HG03045 (cell line): ENCODE results near the gene CSMD2.
"Not testable (repeated sequence)": the region's sequence is repeated elsewhere in the genome, so short reads cannot be mapped to it uniquely, and the experiment has no call there.

ENCODE experiments used
- ATAC-seq: cut with Tn5 transposase; IDR thresholded peaks from one replicate; pipeline ENCODE4 v1.9.1; 2021; ENCODE audit warnings: mild to moderate bottlenecking, moderate library complexity; ENCODE audit not compliant: unreplicated experiment

Gene CSMD2

DNA sequence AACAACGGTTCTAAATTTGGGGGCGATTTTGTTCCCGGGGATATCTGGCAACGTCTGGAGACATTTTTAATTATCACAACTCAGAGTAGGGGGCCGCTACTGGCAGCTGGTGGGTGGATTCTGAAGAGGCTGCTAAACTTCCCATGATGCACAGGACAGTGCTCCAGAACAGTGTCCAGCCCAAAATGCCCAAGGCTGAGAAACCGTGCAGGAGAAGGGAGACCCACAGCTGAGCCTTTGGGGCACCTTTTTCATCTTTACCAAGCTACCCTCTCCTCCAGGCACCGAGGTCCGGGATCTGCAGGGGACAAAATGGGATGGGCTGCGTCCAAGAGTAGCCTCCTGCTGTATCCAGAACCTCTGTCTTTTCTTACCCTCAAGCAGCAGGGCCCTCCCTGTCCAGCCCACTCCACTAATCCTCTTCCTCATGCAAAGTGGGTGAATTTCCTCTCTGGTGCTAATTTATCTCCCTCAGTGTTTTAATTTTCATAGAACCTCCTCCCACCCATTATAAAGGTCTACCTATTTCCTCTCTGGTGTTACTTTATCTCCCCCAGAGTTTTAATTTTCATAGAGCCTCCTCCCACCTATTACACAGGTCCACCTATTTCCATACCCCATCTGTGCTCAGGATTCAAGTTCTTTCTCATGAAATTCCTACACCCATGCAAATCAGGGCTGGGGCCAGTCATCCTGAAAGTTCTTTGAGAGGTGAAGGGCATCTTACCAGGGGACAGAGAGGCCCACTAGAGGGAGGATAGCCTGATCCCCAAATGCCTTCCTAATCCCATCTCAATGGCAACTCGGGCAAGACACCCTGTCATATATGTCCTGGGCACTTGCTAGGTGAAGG, 42.7 kb downstream of the CSMD2 start:
- ATAC-seq: no peak

DNA sequence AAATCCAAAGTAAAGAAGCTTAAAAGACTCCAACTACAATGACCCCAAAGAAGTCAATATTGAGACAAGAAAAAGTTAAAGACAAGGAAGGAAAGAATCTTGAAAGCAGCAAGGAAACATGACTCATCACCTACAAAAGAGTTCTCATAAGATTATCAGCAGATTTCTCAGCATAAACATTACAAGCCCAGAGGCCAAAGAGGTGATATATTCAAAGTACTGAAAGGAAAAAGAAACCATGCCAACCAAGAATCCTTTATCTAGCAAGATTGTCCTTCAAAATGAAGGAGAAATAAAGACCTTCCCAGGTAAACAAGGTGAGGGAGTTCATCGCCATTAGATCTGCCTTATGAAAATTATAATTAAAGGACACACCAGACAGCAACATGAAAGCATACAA, 49.8 kb downstream of the CSMD2 start:
- ATAC-seq: no peak

DNA sequence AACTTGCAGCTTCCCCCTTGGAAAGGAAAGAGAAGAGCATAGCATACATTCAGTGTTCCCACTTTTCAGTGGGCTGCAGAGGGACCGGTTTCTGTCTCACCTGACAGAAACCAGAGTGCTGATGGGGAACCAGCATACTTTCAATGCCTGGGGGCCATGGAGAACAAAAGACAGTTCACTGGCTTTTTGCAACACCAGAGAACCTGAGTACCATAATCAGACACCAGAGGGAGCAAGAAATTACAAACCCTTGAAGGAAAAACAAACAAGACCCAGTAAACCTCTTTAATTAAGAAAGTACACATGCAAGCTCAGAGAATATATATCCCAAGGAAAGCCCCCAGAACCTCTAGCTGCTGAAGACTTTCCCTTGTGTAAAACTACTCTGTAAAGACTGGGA, 51.1 kb downstream of the CSMD2 start:
- ATAC-seq: no peak

DNA sequence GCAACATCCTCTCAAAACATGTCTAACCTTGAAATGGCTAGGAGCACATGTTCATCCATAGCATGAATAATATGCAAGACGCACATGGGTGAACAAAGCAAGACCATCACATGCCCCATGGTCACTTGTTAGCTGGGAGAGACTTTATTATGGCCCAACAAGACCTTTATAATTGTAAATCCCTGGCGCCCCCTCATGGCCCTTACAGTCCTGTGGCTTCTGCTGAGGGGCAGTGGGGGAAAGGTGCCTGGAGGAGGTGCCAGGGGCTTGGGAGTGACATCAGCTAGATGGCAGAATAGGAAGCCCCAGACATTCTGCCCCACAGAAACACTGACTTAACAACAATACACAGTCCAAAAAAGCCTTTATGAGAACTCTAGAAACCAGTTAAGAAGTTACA, 51.7 kb downstream of the CSMD2 start:
- no peak for ATAC-seq

DNA sequence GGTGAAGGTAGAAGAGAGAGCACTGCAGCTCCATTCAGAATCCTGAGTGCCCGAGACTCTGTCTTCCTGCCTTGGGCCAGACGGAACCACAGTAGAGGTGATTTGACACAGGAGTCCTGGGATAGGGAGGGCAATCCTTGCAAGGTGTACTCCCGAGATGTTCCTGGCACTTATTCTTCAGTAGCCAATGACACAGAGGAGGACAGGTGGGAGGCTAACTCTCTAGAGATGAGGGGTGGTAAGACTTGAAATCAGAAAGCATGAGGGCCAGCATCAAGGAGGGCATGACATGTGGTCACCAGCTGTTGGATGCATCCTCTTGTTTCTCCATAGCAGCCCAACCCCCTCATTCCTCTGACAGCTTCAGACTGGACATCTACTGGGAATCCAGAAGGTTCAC, 56.3 kb downstream of the CSMD2 start:
- ATAC-seq: no peak

DNA sequence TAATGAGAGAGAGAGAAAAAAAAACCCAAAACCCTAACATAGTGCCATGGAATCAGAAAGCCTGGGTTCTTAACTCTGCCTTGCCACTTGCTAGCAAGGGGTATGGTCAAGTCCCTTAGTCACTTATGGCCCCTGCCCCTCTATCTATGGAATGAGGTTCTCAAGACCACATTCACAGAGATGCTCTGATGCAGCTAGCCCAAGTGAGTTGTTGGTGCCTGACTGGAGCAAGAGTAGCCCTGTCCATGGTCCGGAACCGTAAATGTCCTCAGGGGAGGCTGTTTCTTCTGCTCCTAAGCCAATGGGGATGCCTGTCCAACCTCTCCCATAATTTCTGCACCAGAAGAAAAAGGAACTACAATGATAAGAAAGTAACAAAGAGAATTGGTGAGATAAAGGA, 56.8 kb downstream of the CSMD2 start:
- ATAC-seq: no peak

DNA sequence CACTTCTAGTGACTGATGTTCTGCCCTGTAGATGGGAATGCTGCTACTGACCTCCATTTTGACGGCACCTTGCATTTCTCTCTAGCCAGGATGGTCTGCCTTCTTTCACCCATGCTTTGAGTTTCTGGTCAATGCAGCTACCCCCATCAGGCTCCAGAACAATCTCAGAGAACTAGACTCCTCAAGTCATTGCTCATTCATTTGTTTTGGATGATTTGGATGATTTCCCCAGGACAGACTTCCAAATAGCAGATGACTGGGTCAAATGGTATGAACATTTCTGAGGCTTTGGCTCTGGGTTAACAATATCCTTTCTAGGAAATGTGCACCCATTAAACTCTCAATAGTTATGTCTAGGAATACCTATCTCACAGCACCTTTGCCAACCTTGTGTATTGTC, 63.9 kb downstream of the CSMD2 start:
- ATAC-seq: no peak

DNA sequence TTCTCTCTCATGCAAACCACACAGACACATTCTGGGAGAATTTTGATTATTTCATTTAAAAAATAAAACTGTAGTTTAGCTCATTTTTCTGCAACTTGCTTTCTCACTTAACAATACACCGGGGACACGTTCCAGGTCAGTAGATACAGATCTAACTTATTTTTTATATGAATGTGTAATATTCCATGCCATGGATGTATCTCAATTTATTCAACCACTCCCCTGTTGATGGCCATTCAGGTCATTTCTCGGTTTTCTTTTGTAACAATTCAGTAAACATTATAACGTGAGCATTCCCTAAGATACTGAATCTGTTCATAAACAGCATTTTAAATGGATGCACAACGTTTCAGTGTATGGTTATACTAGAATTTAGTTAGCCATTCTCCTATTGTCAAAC, 64.7 kb downstream of the CSMD2 start:
- ATAC-seq: no peak

DNA sequence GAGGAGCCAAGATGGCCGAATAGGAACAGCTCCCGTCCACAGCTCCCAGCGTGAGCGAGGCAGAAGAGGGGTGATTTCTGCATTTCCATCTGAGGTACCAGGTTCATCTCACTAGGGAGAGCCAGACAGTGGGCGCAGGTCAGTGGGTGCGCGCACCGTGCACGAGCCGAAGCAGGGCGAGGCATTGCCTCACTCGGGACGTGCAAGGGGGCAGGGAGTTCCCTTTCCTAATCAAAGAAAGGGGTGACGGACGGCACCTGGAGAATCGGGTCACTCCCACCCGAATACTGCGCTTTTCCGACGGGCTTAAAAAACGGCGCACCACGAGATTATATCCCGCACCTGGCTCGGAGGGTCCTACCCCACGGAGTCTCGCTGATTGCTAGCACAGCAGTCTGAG, 72.6 kb downstream of the CSMD2 start:
- not testable (repeated sequence) for ATAC-seq

DNA sequence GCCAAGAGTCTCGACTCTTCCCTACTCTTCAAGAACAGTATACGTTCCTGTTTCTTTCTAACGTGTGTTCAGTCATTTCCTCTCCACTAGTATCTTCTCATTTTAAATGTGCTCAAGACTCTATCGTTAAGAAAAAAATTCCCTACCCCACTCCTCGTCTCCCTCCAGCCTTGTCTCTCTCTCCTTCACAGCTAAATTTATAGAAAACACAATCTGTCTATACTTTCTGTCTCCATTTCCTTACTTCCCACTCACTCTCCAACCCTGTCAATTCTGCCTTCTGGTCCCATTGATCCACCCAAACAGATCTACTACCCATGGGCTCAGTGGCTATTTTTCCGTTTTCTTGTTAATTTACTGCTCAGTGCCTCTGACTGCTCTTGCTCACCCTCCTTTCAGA, 75.3 kb downstream of the CSMD2 start:
- ATAC-seq: no peak

DNA sequence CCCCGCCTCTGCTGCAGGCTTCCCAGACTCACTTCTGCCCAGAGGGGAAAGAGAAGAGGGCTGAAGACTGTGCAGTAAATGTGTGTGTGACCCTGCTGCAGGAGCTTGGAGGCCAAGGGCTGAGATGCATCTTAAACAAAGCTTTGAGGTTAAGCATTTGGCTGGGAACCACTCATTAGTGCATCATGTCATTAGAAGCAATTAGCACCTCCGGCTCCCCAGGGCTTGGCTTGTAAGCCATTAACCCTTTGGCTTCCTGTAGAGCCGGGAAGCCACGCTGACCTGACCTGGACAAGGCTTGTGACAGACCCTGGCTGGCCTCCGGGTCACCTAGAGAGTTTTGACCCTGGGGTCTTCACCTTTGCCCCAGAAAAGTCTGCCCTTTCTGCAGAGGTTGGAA, 77.0 kb downstream of the CSMD2 start:
- no peak for ATAC-seq

DNA sequence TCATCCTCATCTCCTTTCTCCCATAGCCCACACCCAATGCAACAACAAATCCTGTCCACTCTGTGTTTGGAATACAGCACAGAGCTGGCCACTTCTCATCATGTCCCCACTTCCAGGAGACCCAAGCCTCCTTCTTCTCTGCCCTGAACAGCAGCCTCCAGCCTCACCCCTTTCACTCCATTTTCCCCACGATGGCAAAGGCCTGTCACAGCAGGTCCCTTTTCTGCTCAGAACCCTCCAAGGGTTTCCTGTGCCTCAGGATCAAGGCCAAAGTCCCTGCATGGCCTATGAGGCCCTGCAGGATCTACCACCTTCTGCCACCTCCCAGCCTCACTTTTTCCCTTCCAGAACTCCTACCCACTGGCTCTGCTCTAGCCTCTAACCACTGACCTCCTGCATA, 78.5 kb downstream of the CSMD2 start:
- no peak for ATAC-seq

DNA sequence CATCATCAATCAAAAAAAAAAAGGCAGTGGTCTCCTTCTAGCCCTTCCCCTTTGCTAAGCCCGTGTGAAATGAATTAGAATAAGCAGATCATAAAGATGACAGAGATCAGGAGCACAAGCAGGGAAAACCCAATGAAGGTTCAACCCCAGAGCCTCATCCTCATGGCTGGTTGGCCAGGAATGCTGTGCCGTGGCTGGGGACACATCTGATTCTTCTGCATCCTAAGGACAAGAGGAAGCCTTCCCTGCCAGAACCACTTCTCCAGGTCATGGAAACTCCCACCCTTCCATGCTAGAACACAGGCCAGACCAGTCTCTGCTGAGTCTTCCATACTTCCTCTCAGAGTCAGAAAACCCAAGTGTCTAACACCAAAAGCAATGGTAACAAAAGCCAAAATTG, 81.1 kb downstream of the CSMD2 start:
- no peak for ATAC-seq

DNA sequence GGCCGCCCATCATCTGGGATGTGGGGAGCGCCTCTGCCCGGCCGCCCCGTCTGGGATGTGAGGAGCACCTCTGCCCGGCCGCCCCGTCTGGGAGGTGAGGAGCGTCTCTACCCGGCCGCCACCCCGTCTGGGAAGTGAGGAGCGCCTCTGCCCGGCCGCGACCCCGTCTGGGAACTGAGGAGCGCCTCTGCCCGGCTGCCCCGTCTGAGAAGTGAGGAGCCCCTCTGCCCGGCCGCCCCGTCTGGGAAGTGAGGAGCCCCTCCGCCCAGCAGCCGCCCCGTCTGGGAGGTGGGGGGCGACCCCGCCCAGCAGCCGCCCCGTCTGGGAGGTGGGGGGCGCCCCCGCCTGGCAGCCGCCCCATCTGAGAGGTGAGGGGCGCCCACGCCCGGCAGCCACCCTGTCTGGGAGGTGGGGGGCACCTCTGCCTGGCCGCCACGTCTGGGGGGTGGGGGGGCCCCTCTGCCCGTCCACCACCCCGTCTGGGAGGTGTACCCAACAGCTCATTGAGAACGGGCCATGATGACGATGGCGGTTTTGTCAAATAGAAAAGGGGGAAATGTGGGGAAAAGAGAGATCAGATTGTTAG, 82.9 kb downstream of the CSMD2 start:
- ATAC-seq: not testable (repeated sequence)

DNA sequence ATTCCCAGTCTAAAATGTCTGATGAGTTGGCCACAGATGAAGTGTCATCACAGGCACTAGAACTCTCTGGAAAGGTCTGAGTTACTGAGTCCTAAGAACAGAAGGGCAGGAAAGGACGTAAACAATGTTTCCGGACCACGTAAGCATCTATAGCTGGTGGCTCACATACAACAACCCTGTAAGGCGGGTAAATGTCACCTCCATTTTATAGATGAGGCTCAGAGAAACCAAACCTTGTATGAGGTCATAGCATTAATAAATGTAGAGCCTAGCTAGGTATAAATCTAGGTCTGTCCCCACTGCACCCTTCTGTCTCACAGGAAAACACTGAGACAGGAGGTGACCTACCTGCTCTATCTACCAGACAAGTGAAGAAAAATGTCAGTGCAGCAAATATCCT, 86.6 kb downstream of the CSMD2 start:
- ATAC-seq: no peak

DNA sequence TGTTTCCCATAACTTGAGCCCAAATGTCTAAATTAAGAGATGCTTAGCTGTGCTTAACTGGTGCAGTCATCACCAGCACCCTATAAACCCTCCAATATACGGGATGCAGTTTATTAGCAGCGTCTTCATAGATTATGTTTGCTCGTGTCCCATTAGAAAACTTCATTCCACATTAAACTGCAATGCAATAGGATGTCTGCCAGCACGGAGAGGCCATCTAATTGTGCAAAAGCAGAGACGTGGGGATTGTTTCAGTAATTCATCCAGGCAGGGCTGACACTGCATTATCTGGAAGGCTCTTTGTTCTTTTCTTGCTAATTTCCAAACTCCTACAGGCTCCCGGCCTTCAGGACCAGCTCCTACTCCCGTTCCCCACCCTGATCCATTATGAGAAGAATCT, 89.5 kb downstream of the CSMD2 start:
- ATAC-seq: no peak

DNA sequence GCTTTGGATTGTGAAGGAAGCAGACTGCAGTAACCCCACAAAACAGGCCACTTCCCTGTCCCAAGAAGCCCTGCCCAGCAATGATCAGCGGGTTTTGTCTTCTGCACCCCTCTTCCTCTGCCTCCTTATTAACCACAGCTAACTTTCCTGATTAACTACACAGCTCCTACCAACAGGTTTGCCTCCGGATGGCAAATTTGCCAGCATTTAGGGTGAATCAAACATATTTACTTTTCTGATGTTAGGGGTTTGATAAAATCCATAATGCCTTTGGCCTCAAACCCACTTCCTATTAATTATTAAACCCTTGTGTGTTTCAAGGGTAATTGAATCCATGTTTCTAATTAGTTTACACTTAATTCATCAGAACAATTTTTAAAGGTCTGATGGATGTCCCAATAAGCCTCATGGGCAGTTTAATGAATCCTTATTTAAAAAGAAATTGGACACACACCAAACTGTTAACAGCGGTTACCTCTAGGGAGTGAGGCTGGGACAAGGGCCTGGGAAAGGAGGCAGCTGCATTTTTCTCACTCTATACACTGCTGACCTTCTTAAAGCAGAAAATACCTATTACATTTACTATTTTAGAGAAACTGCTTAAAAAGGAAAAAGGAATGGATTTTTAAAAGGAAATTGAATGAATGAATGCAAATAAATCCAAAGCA, 91.9 kb downstream of the CSMD2 start:
- no peak for ATAC-seq

DNA sequence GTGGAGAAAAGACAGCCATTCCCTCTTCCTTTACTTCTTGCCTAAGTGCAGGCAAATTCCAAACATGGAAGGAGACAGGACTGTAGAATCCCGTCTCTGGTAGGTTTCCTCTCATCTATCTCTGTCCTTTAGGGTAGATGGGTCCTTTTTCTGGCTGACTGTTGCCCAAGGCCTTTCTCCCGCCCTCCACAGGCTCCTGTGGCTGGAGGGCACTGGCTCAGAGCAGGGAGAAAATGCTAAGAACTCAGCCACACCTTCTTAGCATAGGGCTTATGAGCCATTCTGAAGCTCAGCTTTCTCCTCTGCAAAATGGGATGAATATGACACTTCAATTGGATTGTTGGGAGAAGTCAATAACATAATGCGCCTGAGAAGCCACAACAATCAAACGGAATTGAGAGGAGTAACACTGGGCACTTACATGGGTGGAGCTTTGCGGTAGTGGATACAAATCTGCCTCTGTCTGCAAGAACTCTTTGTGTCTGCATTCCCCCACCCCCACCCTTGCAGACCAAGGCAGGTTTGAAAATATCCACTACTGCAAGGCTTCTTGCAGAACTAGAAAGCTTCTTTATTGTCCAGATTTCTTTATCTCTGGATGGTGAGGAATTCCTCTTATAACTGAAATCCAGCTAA, 94.7 kb downstream of the CSMD2 start:
- no peak for ATAC-seq

DNA sequence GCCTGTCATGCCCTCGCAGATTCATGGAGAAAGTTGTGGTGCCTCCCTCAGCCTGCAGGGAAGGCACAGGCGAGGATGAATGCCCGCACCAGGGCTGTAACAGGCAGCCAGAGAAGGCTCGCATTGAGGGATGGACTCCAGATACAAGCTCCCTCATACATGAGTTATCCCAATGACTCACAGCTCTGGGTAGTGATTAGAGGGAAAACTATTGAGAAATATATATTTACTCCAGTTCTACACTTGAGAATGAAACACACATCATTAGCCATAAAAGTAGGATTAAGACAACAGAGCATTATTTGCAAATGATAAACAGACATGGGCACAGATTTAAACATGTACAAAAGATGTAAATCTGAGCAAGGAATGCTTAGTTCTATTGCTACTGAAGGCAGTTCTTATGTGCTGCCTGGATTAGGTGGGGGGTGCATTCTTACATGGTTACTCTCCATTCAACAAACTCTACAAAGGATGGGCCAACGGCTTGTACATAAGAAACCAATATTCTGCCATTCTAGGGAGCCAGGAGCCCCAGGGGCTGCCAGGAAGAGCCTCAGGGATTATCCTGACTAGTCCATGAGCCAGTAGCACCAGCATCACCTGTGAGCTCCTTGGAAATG, 97.9 kb downstream of the CSMD2 start:
- ATAC-seq: no peak

DNA sequence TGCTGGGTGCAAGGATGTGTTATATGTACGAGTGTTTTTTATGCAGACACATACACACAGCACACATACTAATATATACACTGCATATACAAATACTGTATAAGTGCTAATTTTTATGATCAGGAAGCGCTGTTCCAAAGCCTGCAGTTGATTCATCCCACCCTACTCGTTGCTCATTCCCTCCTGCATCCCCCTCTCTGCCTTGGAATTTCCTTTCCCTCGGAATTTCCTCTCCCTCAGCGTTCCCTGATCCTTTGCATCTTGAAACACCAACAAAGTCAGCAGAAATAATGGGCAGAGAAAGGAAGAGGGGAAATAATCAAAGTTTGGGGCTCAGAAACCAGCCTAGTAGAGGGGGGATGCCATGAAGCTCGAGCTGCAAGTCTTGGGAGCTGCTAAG, 98.9 kb downstream of the CSMD2 start:
- no peak for ATAC-seq

DNA sequence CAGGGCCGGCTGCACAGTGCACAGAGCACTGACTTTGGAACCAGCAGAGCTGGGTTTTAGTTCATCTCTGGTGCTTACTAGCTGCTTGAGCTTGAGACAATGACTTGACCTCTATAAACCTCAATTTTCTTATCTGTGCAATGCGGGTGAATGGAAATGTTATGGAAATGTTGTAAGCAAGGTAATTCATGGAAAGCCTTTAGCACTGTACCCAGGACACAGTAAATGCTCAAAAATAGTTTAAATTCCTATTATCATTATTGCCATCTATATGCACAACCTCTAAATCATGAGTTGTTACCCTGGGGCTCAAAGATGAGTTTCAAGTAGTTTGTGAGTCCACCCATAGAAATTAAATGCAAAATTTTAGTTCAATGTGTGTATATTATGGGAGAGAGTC, 99.5 kb downstream of the CSMD2 start:
- ATAC-seq: no peak
